ENCODE data around the gene SOAT1. TPM values are rescaled to one million over a fixed set of nuclear protein-coding genes. Genes with fewer than 3 reads are reported as not detected.
"Not testable (repeated sequence)": the region's sequence is repeated elsewhere in the genome, so short reads cannot be mapped to it uniquely, and the experiment has no call there.

SOAT1 gene
- total RNA-seq, 1 donor from 2014 or later: 10.7 TPM

GRCh38 chr1:179351281-179351680, 57.7 kb downstream of the SOAT1 start:
- DNase-seq (ENCODE audit: low read depth): no peak

GRCh38 chr1:179352236-179352635, 58.6 kb downstream of the SOAT1 start:
- DNase-seq (ENCODE audit: low read depth): no peak

- DNase-seq (ENCODE audit: low read depth): peak; percentile 94
Observed at GRCh38 chr1:179353546-179353945, 59.9 kb downstream of the SOAT1 start.

GRCh38 chr1:179361631-179362030, 68.0 kb downstream of the SOAT1 start:
- DNase-seq (ENCODE audit: low read depth): not testable (repeated sequence)

GRCh38 chr1:179365342-179366092, 71.9 kb downstream of the SOAT1 start, which contains the start of gene AXDND1:
Gene AXDND1 (plus strand): TSS chr1:179365971. CDS start chr1:179366510, 539 bp downstream.
- DNase-seq (ENCODE audit: low read depth): peak; percentile 94

- peak; percentile 26 for DNase-seq (ENCODE audit: low read depth)
Observed at GRCh38 chr1:179366093-179366800, 72.7 kb downstream of the SOAT1 start.

- DNase-seq (ENCODE audit: low read depth): peak; percentile 67
Observed at GRCh38 chr1:179369751-179370341, 76.2 kb downstream of the SOAT1 start.

GRCh38 chr1:179372160-179372559, 78.6 kb downstream of the SOAT1 start:
- no peak for DNase-seq (ENCODE audit: low read depth)

- no peak for DNase-seq (ENCODE audit: low read depth)
Observed at GRCh38 chr1:179376223-179376622, 82.6 kb downstream of the SOAT1 start.

- DNase-seq (ENCODE audit: low read depth): no peak
Observed at GRCh38 chr1:179380299-179380698, 86.7 kb downstream of the SOAT1 start.

GRCh38 chr1:179384027-179384426, 90.4 kb downstream of the SOAT1 start:
- DNase-seq (ENCODE audit: low read depth): no peak

- DNase-seq (ENCODE audit: low read depth): no peak
Observed at GRCh38 chr1:179385510-179385909, 91.9 kb downstream of the SOAT1 start.

GRCh38 chr1:179393721-179394120, 100.1 kb downstream of the SOAT1 start:
- no peak for DNase-seq (ENCODE audit: low read depth)

GRCh38 chr1:179399399-179399798, 105.8 kb downstream of the SOAT1 start:
- DNase-seq (ENCODE audit: low read depth): not testable (repeated sequence)

Other genes with a start within 250 kb of the SOAT1 start
- 64.2 and 94.8 TPM in 2 replicates for gene TOR3A, start 211.7 kb upstream of the SOAT1 start, total RNA-seq
- gene ABL2, start 64.1 kb upstream of the SOAT1 start, total RNA-seq: 43.2 and 60.3 TPM in 2 replicates
- not detected in 2 replicates for gene AXDND1, start 72.2 kb downstream of the SOAT1 start, total RNA-seq